ENCODE results near the gene MYH9. TPM values are rescaled to one million over a fixed set of nuclear protein-coding genes. Genes with fewer than 3 reads are reported as not detected.

MYH9 gene
- total and polyA plus RNA-seq, 4 donors, result 184 to 667 (median 332) TPM

- H3K27me3 ChIP-seq (ENCODE audit: control insufficient read depth in 3 of 3, insufficient read depth in 3 of 3, low read length in 2 of 3), result no peaks in the 10 kb centered on the region
- H3K4me1 ChIP-seq (ENCODE audit: control insufficient read depth in 5 of 5, insufficient read depth in 5 of 5, low read length in 5 of 5), result peaks cover 23 to 73% (median 47%) of the 10 kb centered on the region in 5 donors
- no peak for DNase-seq
- H3K27ac ChIP-seq (ENCODE audit: low read depth in 1 of 2, low read length in 1 of 2), result peak overlapping the region; percentile 95 to 97
- H3K36me3 ChIP-seq (ENCODE audit: control insufficient read depth in 4 of 4, insufficient read depth in 4 of 4, low read length in 4 of 4), result peaks cover 6 to 41% (median 18%) of the 10 kb centered on the region in 4 donors
- H3K4me3 ChIP-seq, result no peak overlapping the region
- H3K9me3 ChIP-seq (ENCODE audit: control insufficient read depth in 4 of 4, insufficient read depth in 3 of 4, low read length in 3 of 4), result no peaks in the 10 kb centered on the region
- 41 to 42% methylated on average over 25 of the region's 25 CpGs for WGBS, 2 donors
- H3K9ac ChIP-seq (ENCODE audit: insufficient read depth in 1 of 2, low read length in 2 of 2), result no peak overlapping the region
- no peak for ATAC-seq (ENCODE audit: insufficient read depth, low FRiP score)
- TF ChIP-seq, protein P1, sequence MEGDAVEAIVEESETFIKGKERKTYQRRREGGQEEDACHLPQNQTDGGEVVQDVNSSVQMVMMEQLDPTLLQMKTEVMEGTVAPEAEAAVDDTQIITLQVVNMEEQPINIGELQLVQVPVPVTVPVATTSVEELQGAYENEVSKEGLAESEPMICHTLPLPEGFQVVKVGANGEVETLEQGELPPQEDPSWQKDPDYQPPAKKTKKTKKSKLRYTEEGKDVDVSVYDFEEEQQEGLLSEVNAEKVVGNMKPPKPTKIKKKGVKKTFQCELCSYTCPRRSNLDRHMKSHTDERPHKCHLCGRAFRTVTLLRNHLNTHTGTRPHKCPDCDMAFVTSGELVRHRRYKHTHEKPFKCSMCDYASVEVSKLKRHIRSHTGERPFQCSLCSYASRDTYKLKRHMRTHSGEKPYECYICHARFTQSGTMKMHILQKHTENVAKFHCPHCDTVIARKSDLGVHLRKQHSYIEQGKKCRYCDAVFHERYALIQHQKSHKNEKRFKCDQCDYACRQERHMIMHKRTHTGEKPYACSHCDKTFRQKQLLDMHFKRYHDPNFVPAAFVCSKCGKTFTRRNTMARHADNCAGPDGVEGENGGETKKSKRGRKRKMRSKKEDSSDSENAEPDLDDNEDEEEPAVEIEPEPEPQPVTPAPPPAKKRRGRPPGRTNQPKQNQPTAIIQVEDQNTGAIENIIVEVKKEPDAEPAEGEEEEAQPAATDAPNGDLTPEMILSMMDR (IDR thresholded peaks at IDR 0.05; ENCODE audit: control extremely low read depth, extremely low read depth), result no peak
Measured at GRCh38 chr22:36334081-36334820, 53.5 kb downstream of the MYH9 start.

DNA sequence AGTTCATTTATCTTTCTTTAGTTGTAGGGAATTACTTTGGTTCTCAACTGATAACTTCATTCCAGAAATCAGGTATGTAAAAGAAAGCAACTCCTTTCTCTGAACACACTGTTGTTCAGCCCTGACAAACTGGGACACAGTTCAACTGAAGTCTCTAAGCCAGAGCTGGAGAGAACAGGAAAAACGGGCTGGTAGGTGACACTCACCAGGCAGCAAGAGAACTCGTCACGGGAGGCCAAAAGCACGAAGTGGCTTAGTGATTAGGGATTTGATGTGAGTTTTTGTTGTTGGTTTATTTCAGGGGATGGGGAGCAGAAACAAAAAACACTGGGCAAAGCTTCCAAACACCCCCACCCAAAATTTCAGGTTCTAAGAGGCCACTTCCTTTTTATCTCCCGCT, 54.1 kb downstream of the MYH9 start:
- H3K9me3 ChIP-seq (ENCODE audit: control insufficient read depth in 4 of 4, insufficient read depth in 3 of 4, low read length in 3 of 4), result no peaks in the 10 kb centered on the region
- peak overlapping the region; percentile 95 to 97 for H3K27ac ChIP-seq (ENCODE audit: low read depth in 1 of 2, low read length in 1 of 2)
- H3K27me3 ChIP-seq (ENCODE audit: control insufficient read depth in 3 of 3, insufficient read depth in 3 of 3, low read length in 2 of 3), result no peaks in the 10 kb centered on the region
- TF ChIP-seq, protein P1 (IDR thresholded peaks at IDR 0.05; ENCODE audit: control extremely low read depth, extremely low read depth), result no peak
- peaks cover 6 to 39% (median 15%) of the 10 kb centered on the region in 4 donors for H3K36me3 ChIP-seq (ENCODE audit: control insufficient read depth in 4 of 4, insufficient read depth in 4 of 4, low read length in 4 of 4)
- peak; percentile 43 to 70 (median 54) for DNase-seq
- H3K9ac ChIP-seq (ENCODE audit: insufficient read depth in 1 of 2, low read length in 2 of 2), result no peak overlapping the region
- WGBS, 2 donors, result 31 to 41% methylated on average over 5 of the region's 5 CpGs
- ATAC-seq (ENCODE audit: insufficient read depth, low FRiP score), result no peak
- H3K4me3 ChIP-seq, result no peak overlapping the region
- H3K4me1 ChIP-seq (ENCODE audit: control insufficient read depth in 5 of 5, insufficient read depth in 5 of 5, low read length in 5 of 5), result peaks cover 28 to 79% (median 52%) of the 10 kb centered on the region in 5 donors

DNA sequence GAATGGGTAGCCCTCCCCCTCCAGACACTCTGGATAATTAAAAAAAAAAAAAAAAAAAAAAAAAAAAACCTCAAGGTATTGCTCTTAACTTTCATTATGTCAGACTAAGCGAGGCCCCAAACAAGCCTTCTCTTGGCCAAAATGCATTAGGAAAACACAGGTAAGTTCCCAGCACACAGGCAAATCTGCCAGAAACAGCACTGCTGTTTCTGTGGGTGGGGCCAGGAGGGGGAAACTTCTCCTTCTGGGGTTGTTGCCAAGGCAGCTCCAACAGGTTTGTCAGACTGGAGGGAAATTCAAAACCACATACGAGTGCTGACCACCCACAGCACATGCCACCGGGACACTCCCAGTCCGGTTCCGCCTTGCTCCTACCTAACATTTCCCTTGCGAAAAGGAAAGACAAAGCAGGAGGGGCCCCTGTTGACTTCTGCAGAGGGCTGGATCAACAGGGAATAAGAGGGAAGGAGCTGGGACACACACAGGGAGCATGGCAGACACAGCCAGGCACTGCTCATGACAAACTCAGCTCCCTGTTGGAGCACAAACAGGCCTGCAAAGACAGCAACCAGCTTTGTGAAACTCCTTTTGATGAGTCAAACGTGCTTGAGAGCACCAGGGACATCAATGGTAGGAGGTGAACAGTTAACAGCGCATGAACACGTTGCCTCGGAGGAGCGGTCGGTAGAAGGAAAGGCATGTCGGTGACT, 55.0 kb downstream of the MYH9 start:
- Histone ChIP-seq H3K9me3 (ENCODE audit: control insufficient read depth in 4 of 4, insufficient read depth in 3 of 4, low read length in 3 of 4) (no peaks in the 10 kb centered on the region), H3K36me3 (ENCODE audit: control insufficient read depth in 4 of 4, insufficient read depth in 4 of 4, low read length in 4 of 4) (peaks cover 6 to 38% (median 16%) of the 10 kb centered on the region in 4 donors), H3K27ac (ENCODE audit: low read depth in 1 of 2, low read length in 1 of 2) (peak overlapping the region; percentile 95 to 97), H3K9ac (ENCODE audit: insufficient read depth in 1 of 2, low read length in 2 of 2) (peak overlapping the region in 1 of 2 donors; percentile 60), H3K4me1 (ENCODE audit: control insufficient read depth in 5 of 5, insufficient read depth in 5 of 5, low read length in 5 of 5) (peaks cover 34 to 88% (median 58%) of the 10 kb centered on the region in 5 donors), H3K4me3 (no peak overlapping the region), H3K27me3 (ENCODE audit: control insufficient read depth in 3 of 3, insufficient read depth in 3 of 3, low read length in 2 of 3) (no peaks in the 10 kb centered on the region)
- ATAC-seq (ENCODE audit: insufficient read depth, low FRiP score), result no peak
- TF ChIP-seq, protein P1 (IDR thresholded peaks at IDR 0.05; ENCODE audit: control extremely low read depth, extremely low read depth), result no peak
- WGBS, 2 donors, result 31 to 32% methylated on average over 13 of the region's 13 CpGs
- DNase-seq, result peak; percentile 63 to 74 (median 65)

Data from lung (tissue), 12 donors.